NB4 (cell line): Measurements from ENCODE around the gene POPDC2.

Experiments used
- MYC ChIP-seq: IDR thresholded peaks from 2 replicates; pipeline ENCODE4 v1.6.1; 2011; ENCODE audit warnings: low read depth, low read length
- POLR2A ChIP-seq: IDR thresholded peaks from 2 replicates; pipeline ENCODE4 v1.6.1; 2011; ENCODE audit warnings: mild to moderate bottlenecking; ENCODE audit not compliant: insufficient read length; ENCODE audit errors: extremely low read depth
- TF ChIP-seq, protein P1 (sequence below): IDR thresholded peaks from one replicate; pipeline ENCODE4 v1.5.1; 2012; ENCODE audit warnings: low read depth, low read length
- TF ChIP-seq, protein P2 (sequence below): IDR thresholded peaks from 2 replicates; pipeline ENCODE4 v1.6.1; 2011; ENCODE audit warnings: low read depth, low read length

DNA sequence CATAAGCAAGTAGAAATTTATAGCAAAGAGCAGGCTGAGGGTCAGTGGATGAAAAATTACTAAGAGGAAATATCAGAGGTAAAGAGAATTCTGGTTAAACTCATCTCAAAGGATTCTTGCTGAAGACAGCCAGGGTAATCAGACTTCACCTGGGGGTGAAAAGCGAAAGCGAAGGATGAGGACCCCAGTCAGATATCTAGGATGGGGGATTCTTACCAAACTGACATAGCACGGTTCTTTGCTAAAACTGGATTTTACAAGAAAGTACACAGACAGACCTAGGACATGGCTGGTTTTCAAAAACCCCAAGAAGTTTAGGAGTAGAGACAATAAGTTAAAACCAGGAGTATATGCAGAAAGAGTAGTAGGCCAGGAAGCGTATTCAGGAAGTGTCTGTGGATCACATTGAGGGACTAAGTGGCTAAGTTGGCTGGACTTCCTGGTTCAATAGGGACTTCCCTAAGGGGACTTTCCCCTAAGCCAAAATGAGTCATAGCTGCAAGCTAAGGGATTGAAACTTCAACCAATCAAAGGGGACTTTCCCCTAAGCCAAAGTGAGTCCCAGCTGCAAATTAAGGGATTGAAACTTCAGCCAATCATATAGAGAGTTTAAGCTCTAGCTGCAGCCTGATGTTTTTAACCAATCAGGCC lies 40.0 kb upstream of the POPDC2 start:
- TF ChIP-seq, protein P1, sequence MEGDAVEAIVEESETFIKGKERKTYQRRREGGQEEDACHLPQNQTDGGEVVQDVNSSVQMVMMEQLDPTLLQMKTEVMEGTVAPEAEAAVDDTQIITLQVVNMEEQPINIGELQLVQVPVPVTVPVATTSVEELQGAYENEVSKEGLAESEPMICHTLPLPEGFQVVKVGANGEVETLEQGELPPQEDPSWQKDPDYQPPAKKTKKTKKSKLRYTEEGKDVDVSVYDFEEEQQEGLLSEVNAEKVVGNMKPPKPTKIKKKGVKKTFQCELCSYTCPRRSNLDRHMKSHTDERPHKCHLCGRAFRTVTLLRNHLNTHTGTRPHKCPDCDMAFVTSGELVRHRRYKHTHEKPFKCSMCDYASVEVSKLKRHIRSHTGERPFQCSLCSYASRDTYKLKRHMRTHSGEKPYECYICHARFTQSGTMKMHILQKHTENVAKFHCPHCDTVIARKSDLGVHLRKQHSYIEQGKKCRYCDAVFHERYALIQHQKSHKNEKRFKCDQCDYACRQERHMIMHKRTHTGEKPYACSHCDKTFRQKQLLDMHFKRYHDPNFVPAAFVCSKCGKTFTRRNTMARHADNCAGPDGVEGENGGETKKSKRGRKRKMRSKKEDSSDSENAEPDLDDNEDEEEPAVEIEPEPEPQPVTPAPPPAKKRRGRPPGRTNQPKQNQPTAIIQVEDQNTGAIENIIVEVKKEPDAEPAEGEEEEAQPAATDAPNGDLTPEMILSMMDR = no peak
- TF ChIP-seq POLR2A = no peak
- TF ChIP-seq, protein P2, sequence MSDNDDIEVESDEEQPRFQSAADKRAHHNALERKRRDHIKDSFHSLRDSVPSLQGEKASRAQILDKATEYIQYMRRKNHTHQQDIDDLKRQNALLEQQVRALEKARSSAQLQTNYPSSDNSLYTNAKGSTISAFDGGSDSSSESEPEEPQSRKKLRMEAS = no peak
- TF ChIP-seq MYC = no peak
